HepG2 (cell line): ENCODE results near the gene TCEAL9. TPM values are rescaled to one million over a fixed set of nuclear protein-coding genes. Genes with fewer than 3 reads are reported as not detected.
A peak's percentile ranks its signal among the peaks of the same experiment; 100 is the strongest.

ENCODE experiments used
- ATF7-NPFF ChIP-seq: sonication (generic); formaldehyde crosslinking; IDR thresholded peaks from 2 replicates; pipeline ENCODE4 v1.8.1; 2023; ENCODE audit warnings: mild to moderate bottlenecking, low read depth, missing genetic modification reagents, moderate library complexity
- ATRX ChIP-seq: sonication (generic); formaldehyde crosslinking; IDR thresholded peaks from 2 replicates; pipeline ENCODE4 v1.4.0; 2020; ENCODE audit warnings: missing genetic modification reagents, borderline replicate concordance
- BCLAF1 ChIP-seq: fragments of 450-650 bp; IDR thresholded peaks from 2 replicates; pipeline ENCODE4 v1.6.1; 2017; ENCODE audit warnings: mild to moderate bottlenecking
- E2F5 ChIP-seq: sonication (generic); formaldehyde crosslinking; conservative IDR thresholded peaks from 2 replicates; pipeline ENCODE4 v1.4.0; 2020; ENCODE audit warnings: missing genetic modification reagents
- IRF9 ChIP-seq: sonication (generic); formaldehyde crosslinking; IDR thresholded peaks from 2 replicates; pipeline ENCODE4 v1.8.0; 2022; ENCODE audit warnings: missing genetic modification reagents, mild to moderate bottlenecking, borderline replicate concordance
- NBN ChIP-seq: fragments of 450-650 bp; conservative IDR thresholded peaks from 2 replicates; pipeline ENCODE4 v1.6.1; 2017
- NR2F1 ChIP-seq, 2 experiments: fragments of 450-650 bp in 1 of 2; formaldehyde crosslinking in 1 of 2; IDR thresholded peaks; 2 replicates each; pipeline versions ENCODE4 v1.5.0 to v1.6.1; 2016 to 2020; ENCODE audit warnings: mild to moderate bottlenecking in 1 of 2, missing compliant biosample characterization in 1 of 2, missing genetic modification reagents in 1 of 2, moderate library complexity in 1 of 2
- UBTF ChIP-seq: sonication (generic); formaldehyde crosslinking; IDR thresholded peaks from 2 replicates; pipeline ENCODE4 v1.4.0; 2020; ENCODE audit warnings: mild to moderate bottlenecking, missing genetic modification reagents
- ZBTB14 ChIP-seq: sonication (generic); formaldehyde crosslinking; IDR thresholded peaks from 2 replicates; pipeline ENCODE4 v1.4.0; 2020; ENCODE audit warnings: missing genetic modification reagents
- ZBTB46 ChIP-seq: sonication (generic); formaldehyde crosslinking; IDR thresholded peaks from 2 replicates; pipeline ENCODE4 v1.4.0; 2020; ENCODE audit warnings: mild to moderate bottlenecking, missing genetic modification reagents, borderline replicate concordance
- ZNF276 ChIP-seq: sonication (generic); formaldehyde crosslinking; IDR thresholded peaks from 2 replicates; pipeline ENCODE4 v1.4.0; 2020; ENCODE audit warnings: mild to moderate bottlenecking, low read depth, missing genetic modification reagents
- ZNF510 ChIP-seq: sonication (generic); formaldehyde crosslinking; IDR thresholded peaks from 2 replicates; pipeline ENCODE4 v1.4.0; 2020; ENCODE audit warnings: low read depth, mild to moderate bottlenecking, missing genetic modification reagents
- ZNF589 ChIP-seq: sonication (generic); formaldehyde crosslinking; conservative IDR thresholded peaks from 2 replicates; pipeline ENCODE4 v1.8.0; 2022; ENCODE audit warnings: mild to moderate bottlenecking, moderate library complexity, missing genetic modification reagents
- ZNF746 ChIP-seq: sonication (generic); formaldehyde crosslinking; IDR thresholded peaks from 2 replicates; pipeline ENCODE4 v1.8.0; 2022; ENCODE audit warnings: mild to moderate bottlenecking, missing genetic modification reagents
- polyA plus RNA-seq, 8 experiments: library from polyadenylated mRNA; depleted of rRNA in 3 of 8; stranded (reverse) in 7 of 8; unstranded in 1 of 8; fragments of >200 nt; fragmentation: Illumina TruSeq in 4 of 8; extraction: Trizol in 4 of 8; gene quantifications; 2 replicates each; pipeline versions ENCODE4 v1.2.1 to v1.2.3, GENCODE V29; 2011 to 2016; ENCODE audit warnings: low read depth in 4 of 8, missing spikeins in 1 of 8, mixed read lengths in 1 of 8; ENCODE audit not compliant: insufficient read depth in 1 of 8
- total RNA-seq, 5 experiments: library from RNA; depleted of rRNA; stranded (reverse); fragments of >200 nt; fragmentation: Illumina TruSeq; extraction: Trizol; gene quantifications; 2 replicates each; pipeline ENCODE4 v1.2.3, GENCODE V29; 2016; ENCODE audit warnings: low read depth in 1 of 5

TCEAL9 gene
- total and polyA plus RNA-seq, 2 of the 13 experiments (the other 11 are each of a cell fraction or from before 2014, with no cell fraction given): 15.8 to 45.8 TPM

- TF ChIP-seq BCLAF1: no peak
- TF ChIP-seq ZNF746 (CRISPR knock-in tag): no peak
- TF ChIP-seq ATF7-NPFF (CRISPR knock-in tag): no peak
- TF ChIP-seq ZBTB46 (CRISPR knock-in tag): no peak
- no peak for TF ChIP-seq ZNF589 (CRISPR knock-in tag)
- TF ChIP-seq E2F5 (CRISPR knock-in tag): no peak
- TF ChIP-seq UBTF (CRISPR knock-in tag): peak; percentile 27; the same call in 1 of the 2 replicates
- no peak for TF ChIP-seq NR2F1 (CRISPR knock-in tag; IDR thresholded peaks at IDR 0.05)
- TF ChIP-seq NBN: no peak
- no peak for TF ChIP-seq ZNF510 (CRISPR knock-in tag)
- no peak for TF ChIP-seq IRF9 (CRISPR knock-in tag)
- no peak for TF ChIP-seq ATRX
- TF ChIP-seq ZBTB14 (CRISPR knock-in tag): no peak
- TF ChIP-seq ZNF276 (CRISPR knock-in tag): no peak
Measured at GRCh38 chrX:103376118-103376978, 20.0 kb downstream of the TCEAL9 start, which contains the start of gene BEX3 (continued).
